Progenitor cell of endocrine pancreas (in vitro differentiated cells): ENCODE results near the gene EHD2. TPM values are rescaled to one million over a fixed set of nuclear protein-coding genes. Genes with fewer than 3 reads are reported as not detected.
"Not testable (repeated sequence)": the region's sequence is repeated elsewhere in the genome, so short reads cannot be mapped to it uniquely, and the experiment has no call there.

Experiments used
- DNase-seq: peaks from one replicate; pipeline ENCODE4 v3.0.0; 2021; ENCODE audit warnings: low spot score; ENCODE audit not compliant: unreplicated experiment
- H3K27ac Mint-ChIP-seq: 2 replicates; pipeline ENCODE4 v1.8.0; 2021; ENCODE audit warnings: mild to moderate bottlenecking, moderate library complexity, mixed read lengths
- H3K27me3 Mint-ChIP-seq: 2 replicates; pipeline ENCODE4 v1.8.0; 2021; ENCODE audit warnings: mixed read lengths
- H3K36me3 Mint-ChIP-seq: 2 replicates; pipeline ENCODE4 v1.8.0; 2022; ENCODE audit warnings: mixed read lengths; ENCODE audit not compliant: insufficient read depth
- H3K4me1 Mint-ChIP-seq: 2 replicates; pipeline ENCODE4 v1.8.0; 2021; ENCODE audit warnings: low read depth, mixed read lengths
- H3K4me3 Mint-ChIP-seq: 2 replicates; pipeline ENCODE4 v1.8.0; 2021; ENCODE audit warnings: low read depth, mild to moderate bottlenecking, moderate library complexity, mixed read lengths
- H3K9me3 Mint-ChIP-seq: 2 replicates; pipeline ENCODE4 v1.8.0; 2021; ENCODE audit warnings: low read depth, mixed read lengths
- total RNA-seq: library from RNA; stranded (reverse); gene quantifications from 2 replicates; pipeline ENCODE4 v1.2.1, GENCODE V29; 2021
- TF ChIP-seq, protein P1 (sequence below): fragments of 200-600 bp; sonication (generic); IDR thresholded peaks from one replicate; pipeline ENCODE4 v1.5.0; 2021; ENCODE audit warnings: antibody characterized with exemption, mild to moderate bottlenecking; ENCODE audit not compliant: unreplicated experiment

EHD2 gene
- total RNA-seq, 1 donor from 2014 or later: 0.41 TPM

DNA sequence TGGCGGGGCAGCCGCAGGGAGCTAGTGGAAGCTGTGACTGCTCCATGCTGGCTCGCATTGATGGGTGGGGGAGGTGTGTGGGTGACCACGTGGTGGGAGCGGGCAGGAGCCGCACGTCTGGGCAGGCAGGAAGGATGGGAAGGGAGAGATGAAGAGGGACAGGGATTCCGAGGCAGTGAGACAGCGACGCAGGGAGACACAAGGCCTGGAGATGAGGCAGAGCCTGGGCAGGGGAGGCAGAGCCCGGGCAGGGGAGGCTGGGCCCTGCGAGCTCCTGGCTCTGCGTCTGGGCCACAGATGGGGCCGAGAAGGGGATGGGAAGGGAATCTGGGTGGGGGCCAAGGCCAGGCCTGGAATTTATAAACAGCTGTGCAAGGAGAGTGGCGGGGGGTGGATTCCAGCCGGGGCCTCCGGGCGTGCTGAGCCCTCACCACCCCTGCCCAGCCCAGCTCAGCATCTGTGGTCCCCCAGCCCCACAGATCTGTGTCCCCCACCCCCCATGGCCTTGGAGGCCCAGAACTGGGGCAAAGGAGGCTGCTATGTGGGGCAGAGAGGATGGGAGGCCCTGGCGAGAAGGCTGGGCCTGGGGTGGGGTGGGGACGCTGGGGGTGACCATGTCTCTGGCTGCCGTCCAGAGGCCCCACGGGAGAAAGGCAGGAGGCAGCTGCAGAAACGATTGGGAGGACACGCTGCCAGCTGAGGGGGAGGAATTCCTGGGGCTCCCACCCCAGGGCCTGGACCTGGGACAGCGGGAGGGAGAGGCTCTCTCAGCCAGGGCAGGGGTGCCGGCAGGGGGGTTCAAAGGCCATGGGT lies 6.0 kb downstream of the EHD2 start:
- H3K4me3 Mint-ChIP-seq: no peak overlapping the region
- peaks cover 8% of the 10 kb centered on the region for H3K9me3 Mint-ChIP-seq
- DNase-seq: no peak
- no peaks in the 10 kb centered on the region for H3K36me3 Mint-ChIP-seq
- H3K27ac Mint-ChIP-seq: no peak overlapping the region
- TF ChIP-seq, protein P1, sequence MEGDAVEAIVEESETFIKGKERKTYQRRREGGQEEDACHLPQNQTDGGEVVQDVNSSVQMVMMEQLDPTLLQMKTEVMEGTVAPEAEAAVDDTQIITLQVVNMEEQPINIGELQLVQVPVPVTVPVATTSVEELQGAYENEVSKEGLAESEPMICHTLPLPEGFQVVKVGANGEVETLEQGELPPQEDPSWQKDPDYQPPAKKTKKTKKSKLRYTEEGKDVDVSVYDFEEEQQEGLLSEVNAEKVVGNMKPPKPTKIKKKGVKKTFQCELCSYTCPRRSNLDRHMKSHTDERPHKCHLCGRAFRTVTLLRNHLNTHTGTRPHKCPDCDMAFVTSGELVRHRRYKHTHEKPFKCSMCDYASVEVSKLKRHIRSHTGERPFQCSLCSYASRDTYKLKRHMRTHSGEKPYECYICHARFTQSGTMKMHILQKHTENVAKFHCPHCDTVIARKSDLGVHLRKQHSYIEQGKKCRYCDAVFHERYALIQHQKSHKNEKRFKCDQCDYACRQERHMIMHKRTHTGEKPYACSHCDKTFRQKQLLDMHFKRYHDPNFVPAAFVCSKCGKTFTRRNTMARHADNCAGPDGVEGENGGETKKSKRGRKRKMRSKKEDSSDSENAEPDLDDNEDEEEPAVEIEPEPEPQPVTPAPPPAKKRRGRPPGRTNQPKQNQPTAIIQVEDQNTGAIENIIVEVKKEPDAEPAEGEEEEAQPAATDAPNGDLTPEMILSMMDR: no peak
- H3K4me1 Mint-ChIP-seq: peaks cover 2% of the 10 kb centered on the region
- peaks cover 17% of the 10 kb centered on the region for H3K27me3 Mint-ChIP-seq

- peaks cover 6% of the 10 kb centered on the region for H3K27me3 Mint-ChIP-seq
- H3K4me3 Mint-ChIP-seq: no peak overlapping the region
- TF ChIP-seq, protein P1: no peak
- H3K36me3 Mint-ChIP-seq: no peaks in the 10 kb centered on the region
- H3K4me1 Mint-ChIP-seq: peaks cover 2% of the 10 kb centered on the region
- H3K9me3 Mint-ChIP-seq: no peaks in the 10 kb centered on the region
- H3K27ac Mint-ChIP-seq: peak overlapping the region; percentile 29
- DNase-seq: no peak
Observed at GRCh38 chr19:47720669-47721422, 7.6 kb downstream of the EHD2 start.

DNA sequence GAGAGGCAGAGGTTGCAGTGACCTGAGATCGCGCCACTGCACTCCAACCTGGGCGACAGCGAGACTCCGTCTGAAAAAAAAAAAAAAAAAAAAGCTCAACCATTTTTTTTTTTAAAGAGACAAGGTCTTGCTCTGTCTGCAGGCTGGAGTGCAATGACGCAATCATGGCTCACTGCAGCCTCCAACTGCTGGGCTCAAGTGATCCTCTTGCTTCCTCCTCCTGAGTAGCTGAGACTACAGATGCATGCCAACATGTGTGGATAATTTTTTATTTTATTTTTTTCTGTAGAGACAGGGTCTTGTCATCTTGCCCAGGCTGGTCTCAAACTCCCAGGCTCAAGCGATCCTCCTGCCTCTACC lies 10.3 kb downstream of the EHD2 start:
- no peak overlapping the region for H3K27ac Mint-ChIP-seq
- TF ChIP-seq, protein P1: no peak
- H3K4me3 Mint-ChIP-seq: no peak overlapping the region
- H3K9me3 Mint-ChIP-seq: no peaks in the 10 kb centered on the region
- H3K36me3 Mint-ChIP-seq: no peaks in the 10 kb centered on the region
- DNase-seq: no peak
- peaks cover 5% of the 10 kb centered on the region for H3K4me1 Mint-ChIP-seq
- H3K27me3 Mint-ChIP-seq: peaks cover 3% of the 10 kb centered on the region

- no peak for DNase-seq
- no peak overlapping the region for H3K4me3 Mint-ChIP-seq
- no peaks in the 10 kb centered on the region for H3K9me3 Mint-ChIP-seq
- TF ChIP-seq, protein P1: no peak
- H3K27me3 Mint-ChIP-seq: peaks cover 7% of the 10 kb centered on the region
- H3K36me3 Mint-ChIP-seq: no peaks in the 10 kb centered on the region
- H3K27ac Mint-ChIP-seq: no peak overlapping the region
- peaks cover 14% of the 10 kb centered on the region for H3K4me1 Mint-ChIP-seq
Observed at GRCh38 chr19:47725759-47726401, 12.7 kb downstream of the EHD2 start.

DNA sequence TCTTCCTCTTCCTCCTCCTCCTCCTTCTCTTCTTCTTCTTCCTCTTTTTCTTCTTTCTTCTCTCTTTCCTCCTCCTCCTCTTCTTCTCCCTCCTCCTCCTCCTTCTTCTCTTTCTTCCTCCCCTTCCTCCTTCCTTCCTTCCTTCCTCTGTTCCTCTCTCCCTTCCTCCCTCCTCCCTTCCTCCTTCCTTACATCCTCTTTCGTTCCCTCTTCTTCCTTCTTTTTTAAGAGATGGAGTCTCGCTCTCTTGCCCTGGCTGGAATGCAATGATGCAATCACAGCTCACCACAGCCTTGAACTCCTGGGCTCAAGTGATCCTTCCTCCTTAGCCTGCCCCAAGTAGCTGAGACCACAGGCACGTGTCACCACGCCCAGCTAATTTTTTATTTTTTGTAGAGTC lies 13.2 kb downstream of the EHD2 start:
- TF ChIP-seq, protein P1: no peak
- Mint-ChIP-seq H3K36me3 (no peaks in the 10 kb centered on the region), H3K4me3 (no peak overlapping the region), H3K9me3 (no peaks in the 10 kb centered on the region), H3K4me1 (peaks cover 14% of the 10 kb centered on the region), H3K27me3 (peaks cover 7% of the 10 kb centered on the region), H3K27ac (no peak overlapping the region)
- DNase-seq: no peak

DNA sequence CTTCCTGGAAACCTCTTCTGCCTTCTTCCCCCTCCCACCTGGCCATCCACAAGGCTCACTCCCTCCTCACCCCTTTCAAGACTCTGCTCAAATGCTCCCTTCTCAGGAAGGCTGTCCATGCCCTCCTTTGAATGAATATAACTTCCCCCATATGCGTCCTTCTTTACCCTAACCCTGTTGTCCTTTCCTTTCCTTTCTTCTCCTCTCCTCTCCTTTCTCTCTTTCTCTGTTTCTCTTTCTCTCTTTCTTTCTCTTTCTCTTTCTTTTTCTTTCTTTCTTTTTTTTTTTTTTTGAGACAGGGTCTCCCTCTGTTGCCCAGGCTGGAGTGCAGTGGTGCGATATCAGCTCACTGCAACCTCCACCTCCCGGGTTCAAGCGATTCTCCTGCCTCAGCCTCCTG lies 15.1 kb downstream of the EHD2 start:
- peaks cover 14% of the 10 kb centered on the region for H3K4me1 Mint-ChIP-seq
- not testable (repeated sequence) for H3K36me3 Mint-ChIP-seq, DNase-seq, H3K9me3 Mint-ChIP-seq, H3K4me3 Mint-ChIP-seq, H3K27ac Mint-ChIP-seq, H3K27me3 Mint-ChIP-seq
